Breast epithelium (tissue), 3 donors: ENCODE results near the gene NAALADL2.

Source experiments
- CTCF ChIP-seq, 3 donors: fragments of 450-650 bp; IDR thresholded peaks; one replicate each; pipeline ENCODE4 v1.5.1; 2016 to 2017; ENCODE audit warnings: antibody characterized with exemption in 3 of 3, mild to moderate bottlenecking in 3 of 3, moderate library complexity in 3 of 3
- POLR2AphosphoS5 ChIP-seq, 3 donors: sonication (generic); formaldehyde crosslinking; IDR thresholded peaks; one replicate each; pipeline ENCODE4 v1.6.1; 2017; ENCODE audit warnings: antibody characterized with exemption in 3 of 3

DNA sequence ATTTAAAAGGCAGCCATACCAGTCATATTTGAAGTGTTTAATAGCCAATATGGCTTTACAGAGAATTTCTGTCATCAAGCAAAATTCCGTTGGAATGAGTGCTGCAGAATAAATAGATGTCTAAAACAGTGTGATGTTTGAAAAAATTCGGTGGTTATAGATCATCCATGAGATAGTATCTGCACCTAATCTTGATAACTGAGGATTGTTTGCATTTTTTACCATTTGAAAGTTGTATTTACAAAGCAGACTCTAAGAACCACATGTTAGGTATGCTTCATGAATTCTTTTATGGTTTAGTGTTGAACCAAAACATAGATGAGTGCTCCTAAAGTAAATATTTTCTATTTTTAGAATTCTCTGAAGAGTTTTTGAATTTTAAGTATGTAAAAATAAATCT is 476.1 kb downstream of the NAALADL2 start:
- TF ChIP-seq CTCF (IDR thresholded peaks at IDR 0.05) (no peak), POLR2AphosphoS5 (IDR thresholded peaks at IDR 0.05) (no peak)
